DND-41 (cell line): Measurements from ENCODE around the gene TK2.

ENCODE experiments used
- EZH2 ChIP-seq: IDR thresholded peaks from 3 replicates; pipeline ENCODE4 v1.6.1; 2012; ENCODE audit warnings: borderline replicate concordance, low read depth, mild to moderate bottlenecking, moderate library complexity, low read length, inconsistent platforms; ENCODE audit not compliant: severe bottlenecking
- TF ChIP-seq, protein P1 (sequence below): IDR thresholded peaks from 2 replicates; pipeline ENCODE4 v1.5.1; 2012; ENCODE audit warnings: borderline replicate concordance, low read length, moderate library complexity, mild to moderate bottlenecking; ENCODE audit not compliant: poor library complexity, severe bottlenecking; ENCODE audit errors: extremely low read depth

GRCh38 chr16:66569131-66569530 lies 19.2 kb upstream of the TK2 start:
- TF ChIP-seq, protein P1, sequence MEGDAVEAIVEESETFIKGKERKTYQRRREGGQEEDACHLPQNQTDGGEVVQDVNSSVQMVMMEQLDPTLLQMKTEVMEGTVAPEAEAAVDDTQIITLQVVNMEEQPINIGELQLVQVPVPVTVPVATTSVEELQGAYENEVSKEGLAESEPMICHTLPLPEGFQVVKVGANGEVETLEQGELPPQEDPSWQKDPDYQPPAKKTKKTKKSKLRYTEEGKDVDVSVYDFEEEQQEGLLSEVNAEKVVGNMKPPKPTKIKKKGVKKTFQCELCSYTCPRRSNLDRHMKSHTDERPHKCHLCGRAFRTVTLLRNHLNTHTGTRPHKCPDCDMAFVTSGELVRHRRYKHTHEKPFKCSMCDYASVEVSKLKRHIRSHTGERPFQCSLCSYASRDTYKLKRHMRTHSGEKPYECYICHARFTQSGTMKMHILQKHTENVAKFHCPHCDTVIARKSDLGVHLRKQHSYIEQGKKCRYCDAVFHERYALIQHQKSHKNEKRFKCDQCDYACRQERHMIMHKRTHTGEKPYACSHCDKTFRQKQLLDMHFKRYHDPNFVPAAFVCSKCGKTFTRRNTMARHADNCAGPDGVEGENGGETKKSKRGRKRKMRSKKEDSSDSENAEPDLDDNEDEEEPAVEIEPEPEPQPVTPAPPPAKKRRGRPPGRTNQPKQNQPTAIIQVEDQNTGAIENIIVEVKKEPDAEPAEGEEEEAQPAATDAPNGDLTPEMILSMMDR, result no peak
- no peak for TF ChIP-seq EZH2
